ENCODE measurements around the gene TMEM190.
A peak's percentile ranks its signal among the peaks of the same experiment; 100 is the strongest.

- TF ChIP-seq NRF1 (IDR thresholded peaks at IDR 0.05; ENCODE audit: low read depth, low read length), result 0 out of 2 replicates have a peak, but pooled peaks have one; percentile 31
- TF ChIP-seq SRF (IDR thresholded peaks at IDR 0.05; ENCODE audit: low read depth, low read length), result 0 out of 2 replicates have a peak, but pooled peaks have one; percentile 6
- TF ChIP-seq POLR2A (IDR thresholded peaks at IDR 0.05; ENCODE audit: control extremely low read depth in 1 of 2, low read depth in 2 of 2, low read length in 2 of 2), result peak in 1 of 2 experiments; percentile 95; a peak in 2 of 3 replicates
These were observed 31.3 kb downstream of the TMEM190 start for GRCh38 chr19:55407800-55408532.
